Fibroblast of peridontal ligament (primary cell): ENCODE results near the gene ZNF558.

ENCODE experiments used
- DNase-seq: peaks from one replicate; pipeline ENCODE4 v3.0.0-alpha.2; 2010; ENCODE audit errors: extremely low read depth

Gene ZNF558

DNA sequence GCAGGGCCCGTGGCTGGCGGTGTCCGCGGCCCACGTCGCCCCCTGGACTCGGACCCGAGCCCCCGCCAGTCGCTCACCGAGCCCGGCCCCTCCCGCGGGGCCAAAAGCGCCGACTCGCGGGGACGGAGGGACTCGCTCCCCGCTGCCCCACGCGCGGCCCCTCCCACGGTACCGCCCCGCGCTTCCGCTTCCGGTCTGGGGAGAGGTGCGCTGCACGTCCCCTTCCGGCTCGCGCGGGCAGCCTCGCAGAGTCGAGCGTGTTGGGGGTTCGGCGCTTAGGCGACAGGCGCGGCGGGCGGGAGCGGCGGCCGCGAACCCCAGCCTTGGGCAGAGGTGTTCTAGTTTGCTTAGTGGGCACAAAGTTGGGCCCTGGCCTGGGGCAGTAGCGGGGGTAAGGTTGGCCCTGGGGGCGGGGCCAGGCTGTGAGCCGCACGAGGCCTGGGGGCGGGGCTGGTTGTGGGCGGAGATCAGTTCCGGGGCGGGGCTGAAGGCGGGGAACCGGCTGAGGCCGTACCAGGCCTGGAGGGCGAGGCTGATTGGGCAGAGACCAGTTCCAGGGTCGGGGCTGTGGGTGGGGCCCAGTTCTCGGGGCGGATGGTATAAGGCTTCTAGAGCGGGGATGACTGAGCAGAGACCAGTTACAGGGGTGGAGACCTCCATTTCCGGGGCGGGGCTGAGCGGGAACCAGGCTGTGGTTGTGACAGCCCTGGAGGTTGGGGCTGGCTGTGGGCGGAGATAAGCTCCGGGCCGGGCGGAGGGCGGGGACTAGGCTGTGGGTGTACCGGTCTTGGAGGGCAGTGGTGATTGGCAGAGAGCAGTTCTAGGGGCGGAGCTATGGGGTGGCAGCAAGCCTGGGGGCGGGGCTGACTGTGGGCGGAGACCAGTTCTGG, at the start of gene ZNF558, which contains the start of gene MBD3L1:
TSS of gene ZNF558 (minus strand) at position 173 of the 890 bp plus-strand sequence. CDS start 9,645 bp downstream, outside the sequence.
TSS of gene MBD3L1 (plus strand) at position 246 of the 890 bp plus-strand sequence. CDS start 10,302 bp downstream, outside the sequence.
- peak; percentile 97 for DNase-seq

DNA sequence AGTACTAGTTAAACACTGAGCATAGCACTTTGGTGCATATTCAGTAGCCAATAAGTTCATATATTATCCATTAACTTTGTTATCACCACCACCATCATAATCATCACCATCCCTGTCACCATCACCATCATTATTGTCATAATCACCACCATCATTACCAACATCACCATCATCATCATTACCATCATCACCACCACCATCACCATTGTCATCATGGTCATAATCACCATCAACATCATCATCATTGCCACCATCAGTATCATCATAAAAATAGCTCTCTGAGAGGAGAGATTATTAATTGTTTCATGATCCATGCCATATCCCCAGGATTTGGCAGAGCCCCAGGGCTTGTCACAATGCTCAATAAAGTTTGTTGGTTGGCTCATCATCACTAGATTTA, 49.4 kb upstream of the ZNF558 start:
- no peak for DNase-seq

DNA sequence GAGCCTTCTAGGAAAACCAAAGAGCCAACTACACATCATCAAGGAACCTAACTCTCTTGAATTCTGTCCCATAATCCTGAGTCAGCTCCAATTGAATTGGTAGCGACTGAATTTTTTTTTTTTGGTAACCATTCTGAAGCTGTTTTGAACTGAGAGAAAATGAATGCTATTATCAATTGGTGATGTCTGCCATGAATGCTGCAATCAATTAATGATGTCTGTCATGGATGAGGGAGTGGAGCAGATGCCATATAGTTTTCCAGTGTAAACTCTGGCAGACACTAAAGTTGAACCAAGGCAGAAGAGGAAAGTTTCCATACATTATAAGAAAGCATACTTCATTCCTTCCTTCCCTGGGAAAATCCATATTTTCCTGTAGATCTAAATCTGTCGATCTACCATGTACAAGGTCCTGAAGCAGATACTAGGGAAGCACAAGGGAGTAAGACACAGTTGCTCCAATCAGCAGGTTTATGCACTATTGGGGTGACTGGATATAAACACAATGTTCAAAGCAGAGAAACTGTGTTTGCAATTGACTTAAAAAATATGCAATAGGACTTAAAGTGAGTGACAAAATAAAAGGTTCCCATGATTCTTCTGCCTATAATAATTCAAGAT, 48.9 kb upstream of the ZNF558 start:
- DNase-seq, result no peak

DNA sequence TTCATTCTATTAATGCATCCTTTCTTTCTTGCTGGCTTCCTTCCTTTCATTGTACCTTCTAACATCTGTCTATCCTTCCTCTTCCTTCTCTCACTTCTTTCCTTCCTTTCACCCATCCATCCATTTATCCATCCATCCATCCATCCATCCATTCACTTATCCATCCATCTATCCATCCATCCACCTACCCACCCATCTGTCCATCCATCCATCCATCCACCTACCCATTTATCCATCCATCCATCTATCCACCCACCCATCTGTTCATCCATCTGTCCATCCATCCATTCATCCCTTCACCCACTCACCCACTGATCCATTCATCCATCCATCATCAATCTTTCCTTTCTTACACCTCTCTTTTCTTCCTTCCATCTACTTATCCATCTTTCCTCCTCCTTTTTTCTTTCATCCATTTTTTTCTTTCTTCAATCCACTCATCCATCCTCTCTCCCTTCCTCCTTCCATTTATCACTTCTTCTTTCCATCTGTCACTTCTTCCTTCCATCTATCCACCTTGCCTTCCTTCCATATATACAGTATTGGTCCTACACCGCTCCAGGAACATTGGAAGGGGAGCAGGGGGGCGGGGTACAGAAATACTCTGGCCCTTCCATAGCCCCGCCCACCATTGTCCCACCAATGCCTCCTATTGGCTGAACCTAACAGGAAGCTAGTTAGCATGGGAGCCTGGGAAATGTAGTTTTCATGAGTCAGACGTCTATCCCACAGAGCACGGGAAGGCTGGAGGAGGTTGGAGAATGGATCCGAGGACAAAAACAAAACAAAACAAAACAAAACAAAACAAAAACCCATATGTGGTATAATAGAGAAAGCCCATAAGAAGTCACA, 46.0 kb upstream of the ZNF558 start:
- no peak for DNase-seq

DNA sequence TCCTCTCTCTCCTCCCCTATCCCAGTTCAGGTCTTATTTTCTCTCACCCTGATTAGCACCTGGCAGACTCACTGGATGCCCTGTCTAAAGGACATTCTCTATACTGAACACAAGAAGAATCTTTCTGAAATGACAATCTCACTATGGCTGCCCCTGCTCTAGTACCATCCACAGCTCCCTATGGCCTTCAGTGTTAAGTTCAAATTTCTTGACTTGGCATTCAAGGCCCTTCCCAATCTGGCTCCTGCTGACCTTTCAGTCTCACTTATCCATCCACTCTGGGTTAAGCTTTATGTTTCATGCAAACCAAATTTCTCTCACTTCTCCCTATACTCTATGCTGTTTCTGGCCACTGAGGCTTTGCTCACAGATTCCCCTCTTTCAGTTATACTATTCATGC, 34.2 kb upstream of the ZNF558 start:
- DNase-seq, result no peak

DNA sequence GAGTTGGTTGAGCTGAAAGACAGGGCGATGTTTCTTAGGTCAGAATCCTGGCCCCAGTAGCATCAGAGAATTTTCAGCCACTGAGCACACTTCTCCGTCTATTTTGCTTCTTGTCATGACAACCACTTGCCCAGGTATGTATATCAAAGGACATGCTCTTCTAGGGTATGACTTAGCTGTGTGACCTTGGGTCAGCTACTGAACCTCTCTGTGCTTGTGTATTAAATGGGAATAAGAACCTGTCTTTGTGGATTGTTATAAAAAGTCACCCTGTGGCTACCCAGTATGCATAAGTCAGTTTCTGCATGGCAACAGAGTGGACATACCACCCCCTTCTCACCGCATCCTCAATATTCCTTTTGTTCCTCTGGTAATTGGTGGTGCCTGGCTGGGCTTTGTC, 26.2 kb upstream of the ZNF558 start:
- DNase-seq, result no peak

DNA sequence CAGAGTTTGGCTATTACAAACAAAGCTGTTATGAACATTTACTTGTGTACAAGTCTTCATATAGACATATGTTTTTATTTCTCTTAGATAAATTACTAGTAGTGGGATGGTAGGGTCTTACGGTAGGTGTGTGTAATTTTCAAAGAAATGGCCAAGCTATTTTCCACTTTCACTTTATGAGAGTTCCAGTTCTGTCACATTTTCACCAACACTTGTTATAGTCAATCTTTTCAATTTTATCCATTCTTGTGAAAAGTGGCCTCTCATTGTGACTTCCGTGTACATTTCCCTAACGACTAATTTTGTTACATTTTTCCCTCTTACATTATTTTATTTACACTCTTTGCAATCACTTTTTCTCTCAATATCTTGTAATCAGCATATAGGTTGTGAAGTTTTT, 18.4 kb upstream of the ZNF558 start:
- DNase-seq, result no peak

DNA sequence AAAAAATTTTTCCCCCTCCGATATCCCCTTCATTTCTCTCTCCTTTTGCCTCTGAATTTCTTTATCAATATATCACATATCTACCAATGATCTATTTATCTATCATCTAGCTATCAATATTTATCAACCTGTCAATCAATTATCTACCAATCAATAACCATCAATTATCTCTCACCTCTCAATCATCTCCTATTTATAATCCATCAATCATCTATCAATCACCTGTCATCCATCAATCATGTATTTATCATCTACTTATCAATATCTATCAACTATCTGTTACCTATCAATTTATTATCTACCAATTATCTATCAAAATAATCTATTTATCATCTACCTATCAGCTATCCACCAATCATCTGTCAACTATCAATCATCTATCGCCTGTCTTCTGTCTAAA, 17.1 kb upstream of the ZNF558 start:
- no peak for DNase-seq

DNA sequence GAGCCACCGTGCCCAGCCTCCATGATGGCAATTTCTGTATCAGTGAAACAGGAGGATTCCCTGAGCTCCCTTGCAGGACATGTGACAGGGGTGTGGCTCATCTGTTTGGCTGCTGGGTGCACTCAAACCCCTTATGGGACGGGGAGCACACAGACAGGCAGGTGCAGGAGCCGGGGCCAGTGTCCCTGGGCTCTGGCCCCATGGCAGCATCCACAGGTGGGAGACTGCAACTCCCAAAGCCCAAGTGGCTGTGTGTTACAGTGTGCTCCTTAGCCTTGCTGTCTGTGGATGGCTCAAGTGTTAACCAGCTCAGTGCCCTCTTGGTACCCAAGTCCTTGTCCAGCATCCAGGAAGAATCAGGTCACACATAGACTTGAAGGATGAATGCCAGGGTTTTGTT, 14.7 kb upstream of the ZNF558 start:
- no peak for DNase-seq

DNA sequence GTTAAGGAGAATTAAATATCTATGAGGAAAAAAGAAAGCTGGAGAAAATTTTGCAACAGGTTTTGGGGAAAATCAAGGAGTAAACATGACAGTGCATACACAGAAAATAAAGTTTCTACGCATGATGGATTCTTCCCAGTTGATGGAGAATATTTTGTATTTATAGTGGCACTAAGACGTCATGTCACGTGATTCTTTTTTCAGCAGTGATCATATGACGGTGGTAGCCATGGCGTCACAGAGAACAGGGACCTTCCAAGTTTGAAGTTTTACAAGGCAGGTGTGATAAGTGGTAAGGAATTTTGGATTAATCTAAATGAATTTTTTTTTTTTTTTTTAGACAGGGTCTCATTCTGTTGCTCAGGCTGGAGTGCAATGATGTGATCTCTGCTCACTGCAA, 8.6 kb upstream of the ZNF558 start:
- no peak for DNase-seq

DNA sequence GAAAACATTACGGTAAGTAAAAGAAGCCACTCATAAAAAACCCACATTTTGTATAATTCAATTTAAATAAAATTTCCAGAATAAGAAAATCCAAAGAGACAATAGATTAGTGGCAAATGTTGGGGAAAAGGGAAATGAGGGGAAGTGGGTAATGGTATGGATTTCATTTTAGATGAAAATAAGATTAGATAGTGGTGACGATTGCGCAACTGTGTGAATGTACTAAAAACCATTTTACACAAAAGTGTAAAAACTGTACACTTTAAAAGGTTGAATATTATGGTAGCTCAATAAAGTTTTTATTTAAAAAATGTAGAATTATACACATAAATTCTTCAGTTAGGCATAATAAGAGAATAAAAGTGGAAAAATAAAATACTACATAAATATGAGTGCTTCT, 3.8 kb upstream of the ZNF558 start:
- DNase-seq, result no peak

DNA sequence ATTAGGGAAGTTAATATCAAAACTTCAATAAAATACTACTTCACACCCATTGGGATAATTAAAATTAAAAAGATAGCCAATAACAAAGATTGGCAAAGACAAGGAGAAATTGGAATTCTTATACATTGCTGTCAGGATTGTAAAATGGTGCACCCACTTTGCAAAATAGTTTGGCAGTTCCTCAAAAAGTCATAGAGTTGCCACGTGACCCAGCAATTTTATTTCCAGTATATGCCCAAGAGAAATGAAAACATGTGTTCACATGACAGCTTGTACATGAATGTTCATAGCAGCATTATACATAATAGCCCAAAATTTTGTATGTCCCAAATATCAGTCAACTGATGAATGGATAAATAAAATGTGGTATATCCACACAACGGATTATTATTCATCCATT, 3.3 kb upstream of the ZNF558 start:
- no peak for DNase-seq

DNA sequence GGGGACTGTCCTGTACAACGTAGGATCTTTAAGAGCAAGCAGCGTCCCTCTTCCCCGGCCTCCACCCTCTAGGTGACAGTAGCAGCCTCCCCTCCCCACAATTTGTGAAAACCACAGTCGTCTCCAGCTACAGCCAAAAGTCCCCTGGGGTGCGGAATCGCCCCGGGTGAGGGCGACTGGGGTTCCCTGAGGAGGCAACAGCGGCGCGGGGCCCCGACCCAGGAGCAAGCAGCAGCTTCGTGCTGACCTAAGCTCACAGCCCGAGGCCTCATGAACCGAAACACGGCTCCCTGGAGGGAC, 322 bp downstream of the ZNF558 start:
- DNase-seq, result no peak

DNA sequence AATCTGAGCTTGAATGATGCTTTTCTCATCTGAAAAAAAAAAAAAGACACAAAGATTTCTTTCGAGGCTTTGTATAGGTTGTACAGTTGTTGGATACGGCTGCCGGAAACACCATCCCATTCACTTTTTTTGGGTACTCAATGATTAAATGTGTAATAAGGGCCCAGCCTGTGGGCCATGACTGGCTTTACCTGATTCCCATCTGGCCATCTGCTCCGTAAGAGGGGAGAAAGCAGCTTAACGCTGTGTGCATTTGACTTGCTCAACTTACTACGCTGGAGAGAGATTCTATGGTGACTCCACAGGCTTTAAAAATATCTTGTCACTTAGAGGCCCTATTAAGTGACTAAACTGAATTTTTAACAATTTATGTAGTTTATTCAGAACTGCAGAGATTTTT, 731 bp downstream of the ZNF558 start:
- DNase-seq, result peak; percentile 29

DNA sequence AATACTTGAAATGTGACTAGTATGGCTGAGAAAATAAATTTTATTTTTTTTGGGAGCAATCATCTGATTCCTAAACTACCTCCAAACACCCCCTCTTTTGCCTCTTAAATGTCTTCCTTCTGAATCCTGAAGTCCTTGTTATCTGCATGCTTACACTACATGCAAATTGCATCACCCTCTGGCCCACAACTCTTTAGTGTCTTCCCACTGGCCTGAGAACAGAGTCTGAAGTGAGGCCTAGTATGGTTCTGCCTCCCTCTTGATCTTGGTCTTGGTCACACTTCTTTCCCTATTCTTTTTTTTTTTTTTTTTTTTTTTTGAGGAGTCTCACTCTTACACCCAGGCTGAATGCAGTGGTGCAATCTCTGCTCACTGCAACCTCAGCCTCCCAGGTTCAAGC, 4.8 kb downstream of the ZNF558 start:
- DNase-seq, result no peak

DNA sequence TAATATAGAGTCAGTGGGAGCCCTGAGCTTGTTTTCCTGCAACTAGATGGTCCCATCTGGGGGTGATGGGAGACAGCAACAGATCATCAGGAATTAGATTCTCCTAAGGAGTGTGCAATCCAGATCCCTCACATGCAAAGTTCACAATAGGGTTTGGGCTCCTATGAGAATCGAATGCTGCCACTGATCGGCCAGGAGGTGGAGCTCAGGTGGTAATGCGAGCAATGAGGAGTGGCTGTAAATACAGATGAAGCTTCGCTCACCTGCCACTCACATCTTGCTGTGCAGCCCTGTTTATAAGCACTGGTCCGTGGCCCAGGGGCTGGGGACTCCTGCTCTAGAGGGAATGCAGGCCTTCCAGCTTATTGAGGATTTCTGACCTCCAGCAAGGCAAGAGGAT, 5.7 kb downstream of the ZNF558 start:
- no peak for DNase-seq

DNA sequence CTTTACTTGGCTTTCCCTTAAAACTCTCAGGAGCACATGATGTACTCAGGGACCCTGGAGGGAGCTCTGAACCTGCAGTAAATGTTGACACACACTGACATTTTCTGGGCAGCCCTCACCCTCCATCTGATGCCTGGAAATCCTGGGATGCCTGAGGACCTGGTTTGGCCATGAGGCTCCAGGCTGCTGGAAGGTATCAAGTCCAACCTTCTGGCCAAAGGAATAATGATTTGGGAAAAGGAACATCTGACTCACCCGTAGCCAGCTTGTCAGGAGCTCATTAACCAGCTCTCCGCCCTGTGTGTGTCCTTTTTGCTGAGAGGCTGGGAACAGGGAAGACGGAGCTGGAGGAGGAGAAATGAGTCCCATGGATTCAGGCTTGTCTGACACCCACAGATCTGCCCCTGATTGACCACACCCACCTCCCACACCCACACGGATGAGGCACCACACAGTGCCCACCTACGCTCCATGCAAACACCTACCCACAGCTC, 10.3 kb downstream of the ZNF558 start:
- no peak for DNase-seq

DNA sequence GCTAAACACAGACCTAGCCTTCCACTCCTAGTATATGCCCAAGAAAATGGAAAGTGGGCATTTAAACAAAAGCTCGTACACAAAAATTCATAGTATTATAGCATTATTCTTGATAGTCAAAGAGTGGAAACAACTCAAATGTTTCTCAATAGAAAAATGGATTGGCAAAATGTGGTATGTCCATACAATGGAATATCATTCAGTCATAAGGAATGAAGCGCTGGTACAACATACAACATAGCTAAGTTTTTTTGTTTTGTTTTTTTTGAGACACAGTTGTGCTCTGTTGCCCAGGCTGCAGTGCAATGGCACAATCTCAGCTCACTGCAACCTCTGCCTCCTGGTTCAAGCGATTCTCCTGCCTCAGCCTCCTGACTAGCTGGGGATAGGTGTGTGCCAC, 11.9 kb downstream of the ZNF558 start:
- DNase-seq, result no peak

DNA sequence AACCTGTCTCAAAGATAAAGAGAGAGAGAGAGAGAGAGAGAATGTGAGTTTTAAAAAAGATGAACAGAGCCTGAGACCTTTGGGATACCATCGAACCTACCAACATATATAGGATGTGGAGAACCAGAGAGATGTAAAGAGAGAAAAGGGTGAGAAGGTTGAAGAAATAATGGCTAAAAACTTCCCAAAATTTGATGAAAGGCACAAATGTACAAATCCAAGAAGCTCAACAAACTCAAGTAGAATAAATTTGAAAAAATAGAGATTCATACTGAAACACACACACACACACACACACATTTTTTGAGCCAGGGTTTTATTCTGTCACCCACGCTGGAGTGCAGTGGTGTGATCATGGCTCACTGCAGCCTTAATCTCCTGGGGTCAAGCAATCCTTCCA, 16.3 kb downstream of the ZNF558 start:
- DNase-seq, result no peak

DNA sequence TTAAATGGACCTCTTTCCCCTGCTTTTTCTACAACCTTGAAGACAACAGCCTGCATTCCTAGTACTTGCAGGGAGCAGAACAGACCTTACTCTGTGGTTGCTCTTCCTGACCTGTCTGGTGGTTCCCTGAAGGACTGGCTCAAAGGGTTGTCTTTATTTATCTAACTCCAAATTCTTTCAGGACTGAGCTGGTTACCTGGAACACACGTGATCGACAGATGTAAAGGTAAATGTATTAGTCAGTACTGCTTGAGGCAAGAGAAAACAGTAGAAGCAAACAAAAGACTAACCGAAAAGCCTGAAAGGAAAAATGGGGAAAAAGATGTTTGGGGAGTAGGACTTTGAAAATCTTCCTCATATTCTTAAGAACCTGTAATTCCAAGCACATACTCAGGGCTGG, 17.9 kb downstream of the ZNF558 start:
- no peak for DNase-seq

DNA sequence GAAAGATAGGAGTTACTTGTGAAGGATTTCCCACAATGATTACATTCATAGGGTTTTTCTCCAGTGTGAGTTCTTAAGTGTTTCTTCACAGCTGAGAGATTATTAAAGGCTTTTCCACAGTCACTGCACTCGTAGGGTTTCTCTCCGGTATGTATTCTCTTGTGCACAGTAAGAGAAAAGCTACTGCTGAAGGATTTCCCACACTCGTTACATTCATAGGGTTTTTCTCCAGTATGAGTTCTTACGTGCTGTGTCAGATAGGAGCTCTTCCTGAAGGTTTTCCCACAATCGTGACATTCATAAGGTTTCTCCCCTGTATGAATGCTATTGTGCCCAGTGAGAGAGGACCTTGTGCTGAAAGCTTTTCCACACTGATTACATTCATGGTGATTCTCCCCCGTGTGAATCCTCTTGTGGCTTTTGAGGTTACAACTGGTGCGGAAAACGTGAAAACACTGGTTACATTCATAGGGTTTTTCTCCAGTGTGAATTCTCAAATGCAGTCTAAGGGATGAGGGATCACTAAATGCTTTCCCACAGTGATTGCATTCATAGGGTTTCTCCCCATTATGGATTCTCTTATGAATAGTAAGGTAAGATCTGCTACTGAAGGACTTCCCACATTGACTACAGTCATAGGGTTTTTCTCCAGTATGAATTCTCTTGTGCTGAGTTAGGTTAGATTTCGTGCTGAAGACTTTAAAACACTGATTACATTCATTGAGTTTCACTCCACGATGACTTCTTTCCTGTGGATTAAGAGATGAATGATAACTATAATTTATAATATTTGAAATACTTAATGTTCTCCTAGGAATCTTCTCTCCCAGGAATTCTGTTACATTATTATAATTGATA, 20.6 kb downstream of the ZNF558 start:
- peak; percentile 16 for DNase-seq
